ENCODE data around the gene UBAC2. TPM values are rescaled to one million over a fixed set of nuclear protein-coding genes. Genes with fewer than 3 reads are reported as not detected.
A peak's percentile ranks its signal among the peaks of the same experiment; 100 is the strongest.
"Not testable (repeated sequence)": the region's sequence is repeated elsewhere in the genome, so short reads cannot be mapped to it uniquely, and the experiment has no call there.

The UBAC2 gene
- total and polyA plus RNA-seq, 10 donors: 49.3 to 82.1 (median 66.2) TPM

DNA sequence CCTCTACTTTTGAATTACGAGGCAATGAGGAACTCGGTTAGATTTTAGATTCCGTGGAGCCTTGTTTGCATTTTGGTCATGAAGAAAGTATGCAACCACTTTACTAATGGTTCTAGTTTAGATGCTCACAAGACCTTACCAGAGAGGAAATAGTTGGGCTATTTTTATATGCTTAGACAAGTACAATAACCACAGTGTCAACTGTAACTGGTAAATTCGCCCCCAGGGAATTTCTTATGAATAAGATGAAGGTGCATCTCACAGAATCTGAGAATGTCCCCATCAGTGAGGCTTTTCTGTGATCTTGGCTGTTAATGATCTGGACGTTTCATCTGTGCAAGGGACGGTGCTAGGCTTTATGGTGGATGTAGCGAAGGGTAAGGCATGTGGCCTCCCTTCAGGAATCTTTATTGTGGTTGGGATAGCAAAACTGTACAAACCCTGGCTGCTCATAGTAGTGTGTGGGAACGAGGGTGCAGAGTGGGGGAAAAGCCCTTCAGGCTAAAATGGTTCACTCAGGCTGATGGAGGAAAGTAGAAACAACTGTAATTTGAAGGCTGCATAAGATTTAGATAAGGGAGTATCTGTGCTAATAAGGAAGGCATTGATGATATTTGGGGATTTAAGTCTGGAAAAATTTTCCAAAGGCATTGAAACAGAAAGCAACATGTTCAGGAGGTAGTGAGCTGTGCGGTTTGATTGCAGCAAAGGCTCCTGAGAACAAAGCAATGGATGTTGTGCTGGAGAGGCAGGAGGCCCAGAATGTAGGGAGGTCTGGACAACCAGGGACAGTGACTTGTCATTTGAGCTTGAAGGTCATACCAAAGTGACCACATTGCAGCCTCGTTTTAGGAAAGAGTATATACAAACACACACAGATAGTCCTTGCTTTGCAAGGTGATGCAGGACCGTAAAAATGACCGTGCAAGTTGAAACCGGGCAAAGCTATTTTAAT is 28.4 kb downstream of the UBAC2 start:
- Histone ChIP-seq H3K9me3 (no peaks in the 10 kb centered on the region), H3K27ac (peak overlapping the region; percentile 18 to 77 (median 50)), H3K36me3 (peaks cover 0 to 6% (median 0%) of the 10 kb centered on the region in 6 donors), H3K27me3 (replicated peaks in 1 of 7) (no peaks in the 10 kb centered on the region), H3K4me1 (peaks cover 56 to 100% (median 86%) of the 10 kb centered on the region in 6 donors), H3K4me3 (peak overlapping the region in 2 of 8 donors; percentile 13 to 42)
- DNase-seq: no peak
- TF ChIP-seq POLR2AphosphoS5 (IDR thresholded peaks at IDR 0.05): no peak
- TF ChIP-seq POLR2A (IDR thresholded peaks at IDR 0.05): no peak
- TF ChIP-seq, protein P1, sequence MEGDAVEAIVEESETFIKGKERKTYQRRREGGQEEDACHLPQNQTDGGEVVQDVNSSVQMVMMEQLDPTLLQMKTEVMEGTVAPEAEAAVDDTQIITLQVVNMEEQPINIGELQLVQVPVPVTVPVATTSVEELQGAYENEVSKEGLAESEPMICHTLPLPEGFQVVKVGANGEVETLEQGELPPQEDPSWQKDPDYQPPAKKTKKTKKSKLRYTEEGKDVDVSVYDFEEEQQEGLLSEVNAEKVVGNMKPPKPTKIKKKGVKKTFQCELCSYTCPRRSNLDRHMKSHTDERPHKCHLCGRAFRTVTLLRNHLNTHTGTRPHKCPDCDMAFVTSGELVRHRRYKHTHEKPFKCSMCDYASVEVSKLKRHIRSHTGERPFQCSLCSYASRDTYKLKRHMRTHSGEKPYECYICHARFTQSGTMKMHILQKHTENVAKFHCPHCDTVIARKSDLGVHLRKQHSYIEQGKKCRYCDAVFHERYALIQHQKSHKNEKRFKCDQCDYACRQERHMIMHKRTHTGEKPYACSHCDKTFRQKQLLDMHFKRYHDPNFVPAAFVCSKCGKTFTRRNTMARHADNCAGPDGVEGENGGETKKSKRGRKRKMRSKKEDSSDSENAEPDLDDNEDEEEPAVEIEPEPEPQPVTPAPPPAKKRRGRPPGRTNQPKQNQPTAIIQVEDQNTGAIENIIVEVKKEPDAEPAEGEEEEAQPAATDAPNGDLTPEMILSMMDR (IDR thresholded peaks at IDR 0.05 in 8 of 11, conservative IDR thresholded peaks at IDR 0.05 in 3 of 11): no peak
- intact Hi-C loops (cut with DNase I; ENCODE audit: low total_unique reads): no loop called here
- 34 to 46% (median 36%) methylated on average over 13 of the region's 13 CpGs for WGBS, 5 donors

DNA sequence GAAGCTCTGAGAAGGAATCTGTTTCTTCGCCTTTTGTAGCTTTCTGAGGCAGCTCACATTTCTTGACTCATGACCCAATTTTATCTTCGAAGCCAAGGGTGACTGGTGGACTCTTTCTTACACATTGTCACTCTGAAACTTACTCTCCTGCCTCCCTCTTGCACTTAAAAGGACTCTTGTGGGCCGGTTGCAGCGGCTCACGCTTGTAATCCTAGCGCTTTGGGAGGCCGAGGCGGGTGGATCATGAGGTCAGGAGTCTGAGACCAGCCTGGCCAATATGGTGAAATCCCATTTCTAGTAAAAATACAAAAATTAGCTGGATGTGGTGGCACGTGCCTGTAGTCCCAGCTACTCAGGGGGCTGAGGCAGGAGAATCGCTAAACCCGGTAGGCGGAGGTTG is 29.9 kb downstream of the UBAC2 start:
- H3K27me3 ChIP-seq (replicated peaks in 1 of 7); H3K36me3 ChIP-seq; H3K4me3 ChIP-seq; H3K9me3 ChIP-seq; DNase-seq; intact Hi-C loops (cut with DNase I; ENCODE audit: low total_unique reads): not testable (repeated sequence)
- Histone ChIP-seq H3K27ac (peak overlapping the region in 4 of 8 donors; percentile 16 to 74 (median 61)), H3K4me1 (peaks cover 44 to 100% (median 78%) of the 10 kb centered on the region in 6 donors)
- WGBS, 5 donors: 85 to 95% (median 90%) methylated on average over 12 of the region's 12 CpGs

DNA sequence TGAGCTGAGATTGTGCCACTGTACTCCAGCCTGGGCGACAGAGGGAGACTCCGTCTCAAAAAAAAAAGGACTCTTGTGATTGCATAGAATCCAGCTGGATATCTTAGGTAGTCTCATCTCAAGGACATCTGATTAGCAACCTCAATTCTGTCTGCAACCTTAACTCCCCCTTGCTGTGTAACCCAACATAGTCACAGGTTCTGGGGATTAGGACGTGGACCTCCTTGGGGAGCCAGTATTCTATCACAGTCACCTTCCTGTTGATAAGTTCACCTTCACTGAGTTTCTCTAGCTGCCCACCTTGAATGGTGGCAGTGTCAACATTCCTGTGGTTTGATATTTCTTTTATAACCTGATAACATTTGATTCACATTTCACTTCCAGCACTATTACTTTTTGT is 30.3 kb downstream of the UBAC2 start:
- DNase-seq: no peak
- no peaks in the 10 kb centered on the region for H3K9me3 ChIP-seq
- no peak overlapping the region for H3K4me3 ChIP-seq
- no peaks in the 10 kb centered on the region for H3K27me3 ChIP-seq (replicated peaks in 1 of 7)
- TF ChIP-seq POLR2AphosphoS5 (IDR thresholded peaks at IDR 0.05) (no peak), POLR2A (IDR thresholded peaks at IDR 0.05) (no peak)
- TF ChIP-seq, protein P1 (IDR thresholded peaks at IDR 0.05 in 8 of 11, conservative IDR thresholded peaks at IDR 0.05 in 3 of 11): no peak
- peaks cover 0 to 6% (median 0%) of the 10 kb centered on the region in 6 donors for H3K36me3 ChIP-seq
- H3K27ac ChIP-seq: peak overlapping the region in 4 of 8 donors; percentile 16 to 74 (median 61)
- peaks cover 40 to 100% (median 74%) of the 10 kb centered on the region in 6 donors for H3K4me1 ChIP-seq
- intact Hi-C loops (cut with DNase I; ENCODE audit: low total_unique reads): no loop called here
- 65 to 83% (median 74%) methylated on average over 3 of the region's 3 CpGs for WGBS, 5 donors

DNA sequence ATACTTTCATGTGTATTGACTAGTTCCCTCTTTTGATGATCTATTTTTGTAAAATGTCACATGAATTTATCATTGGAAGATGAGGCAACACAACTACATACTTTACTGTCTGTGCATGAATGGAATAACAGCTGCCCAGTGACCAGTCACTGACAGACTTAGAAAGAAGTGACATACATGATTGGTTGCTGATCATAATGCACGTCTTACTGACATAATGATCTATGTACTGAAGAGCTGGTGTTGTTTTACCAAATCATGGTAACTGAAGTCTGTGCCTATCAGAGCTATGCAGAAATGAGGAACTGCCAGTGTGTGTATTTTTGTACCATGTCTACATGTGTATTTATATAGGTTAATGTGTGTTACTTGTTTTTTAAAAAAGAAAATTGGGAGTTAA is 31.1 kb downstream of the UBAC2 start:
- Histone ChIP-seq H3K27ac (peak overlapping the region in 5 of 8 donors; percentile 20 to 74 (median 50)), H3K27me3 (replicated peaks in 1 of 7) (no peaks in the 10 kb centered on the region)
- WGBS, 5 donors: 15 to 54% (median 46%) methylated on average over 1 of the region's 1 CpG

More for the DNA sequence above, 31.1 kb downstream of the UBAC2 start:
- intact Hi-C loops (cut with DNase I; ENCODE audit: low total_unique reads): no loop called here
- DNase-seq: no peak
- Histone ChIP-seq H3K36me3 (peaks cover 0 to 5% (median 0%) of the 10 kb centered on the region in 6 donors), H3K9me3 (no peaks in the 10 kb centered on the region), H3K4me1 (peaks cover 33 to 100% (median 67%) of the 10 kb centered on the region in 6 donors), H3K4me3 (no peak overlapping the region)
- TF ChIP-seq POLR2AphosphoS5 (IDR thresholded peaks at IDR 0.05): no peak
- TF ChIP-seq POLR2A (IDR thresholded peaks at IDR 0.05): no peak
- TF ChIP-seq, protein P1 (IDR thresholded peaks at IDR 0.05 in 8 of 11, conservative IDR thresholded peaks at IDR 0.05 in 3 of 11): no peak

Measured in spleen (tissue), 11 donors.